ENCODE results near the gene AGMO.

The AGMO gene

GRCh38 chr7:15430911-15431310, 130.9 kb downstream of the AGMO start:
- Histone ChIP-seq H4K20me1 (ENCODE audit: insufficient read depth, low read length) (no peaks in the 10 kb centered on the region), H3K9me3 (ENCODE audit: insufficient read depth, low read length) (no peaks in the 10 kb centered on the region), H3K4me2 (ENCODE audit: low read length) (peak overlapping the region; percentile 59), H3K36me3 (replicated peaks; ENCODE audit: low read depth, low read length) (no peaks in the 10 kb centered on the region), H3K27me3 (ENCODE audit: low read depth, low read length) (no peaks in the 10 kb centered on the region), H3K4me3 (ENCODE audit: low read length) (no peak overlapping the region), H2AFZ (ENCODE audit: low read depth, low read length) (no peak overlapping the region), H3K79me2 (ENCODE audit: low read length) (no peaks in the 10 kb centered on the region), H3K9ac (ENCODE audit: low read length) (no peak overlapping the region), H3K27ac (ENCODE audit: low read length) (peak overlapping the region; percentile 48; the same call in 1 of the 2 replicates), H3K4me1 (ENCODE audit: low read length) (peaks cover 41% of the 10 kb centered on the region)
- TF ChIP-seq EZH2phosphoT487 (IDR thresholded peaks at IDR 0.05; ENCODE audit: low read depth) (no peak), CTCF (IDR thresholded peaks at IDR 0.05; ENCODE audit: low read depth, low read length) (no peak)

GRCh38 chr7:15430191-15430590, 131.6 kb downstream of the AGMO start:
- no peaks in the 10 kb centered on the region for H3K9me3 ChIP-seq (ENCODE audit: insufficient read depth, low read length)
- H3K4me2 ChIP-seq (ENCODE audit: low read length), result peak overlapping the region; percentile 59
- peak overlapping the region; percentile 12; the same call in 1 of the 2 replicates for H3K4me3 ChIP-seq (ENCODE audit: low read length)
- H3K27ac ChIP-seq (ENCODE audit: low read length), result peak overlapping the region; percentile 48; the same call in 1 of the 2 replicates
- no peaks in the 10 kb centered on the region for H3K36me3 ChIP-seq (replicated peaks; ENCODE audit: low read depth, low read length)
- H2AFZ ChIP-seq (ENCODE audit: low read depth, low read length), result no peak overlapping the region
- H3K79me2 ChIP-seq (ENCODE audit: low read length), result no peaks in the 10 kb centered on the region
- no peaks in the 10 kb centered on the region for H4K20me1 ChIP-seq (ENCODE audit: insufficient read depth, low read length)
- H3K4me1 ChIP-seq (ENCODE audit: low read length), result peaks cover 41% of the 10 kb centered on the region
- no peak overlapping the region for H3K9ac ChIP-seq (ENCODE audit: low read length)
- no peaks in the 10 kb centered on the region for H3K27me3 ChIP-seq (ENCODE audit: low read depth, low read length)
- TF ChIP-seq CTCF (IDR thresholded peaks at IDR 0.05; ENCODE audit: low read depth, low read length), result no peak

GRCh38 chr7:15424468-15424867, 137.3 kb downstream of the AGMO start:
- TF ChIP-seq EZH2phosphoT487 (IDR thresholded peaks at IDR 0.05; ENCODE audit: low read depth) (no peak), CTCF (IDR thresholded peaks at IDR 0.05; ENCODE audit: low read depth, low read length) (no peak)
- H3K4me2 ChIP-seq (ENCODE audit: low read length), result no peak overlapping the region
- no peak overlapping the region for H2AFZ ChIP-seq (ENCODE audit: low read depth, low read length)
- H3K9ac ChIP-seq (ENCODE audit: low read length), result no peak overlapping the region
- no peaks in the 10 kb centered on the region for H3K27me3 ChIP-seq (ENCODE audit: low read depth, low read length)
- H4K20me1 ChIP-seq (ENCODE audit: insufficient read depth, low read length), result no peaks in the 10 kb centered on the region
- no peak overlapping the region for H3K4me3 ChIP-seq (ENCODE audit: low read length)
- no peaks in the 10 kb centered on the region for H3K9me3 ChIP-seq (ENCODE audit: insufficient read depth, low read length)
- no peaks in the 10 kb centered on the region for H3K36me3 ChIP-seq (replicated peaks; ENCODE audit: low read depth, low read length)
- H3K27ac ChIP-seq (ENCODE audit: low read length), result no peak overlapping the region
- H3K4me1 ChIP-seq (ENCODE audit: low read length), result peaks cover 22% of the 10 kb centered on the region
- H3K79me2 ChIP-seq (ENCODE audit: low read length), result no peaks in the 10 kb centered on the region

- Histone ChIP-seq H3K9ac (ENCODE audit: low read length) (no peak overlapping the region), H4K20me1 (ENCODE audit: insufficient read depth, low read length) (no peaks in the 10 kb centered on the region), H3K4me3 (ENCODE audit: low read length) (no peak overlapping the region), H3K4me2 (ENCODE audit: low read length) (no peak overlapping the region), H3K27me3 (ENCODE audit: low read depth, low read length) (no peaks in the 10 kb centered on the region), H2AFZ (ENCODE audit: low read depth, low read length) (no peak overlapping the region), H3K4me1 (ENCODE audit: low read length) (no peaks in the 10 kb centered on the region), H3K9me3 (ENCODE audit: insufficient read depth, low read length) (no peaks in the 10 kb centered on the region), H3K27ac (ENCODE audit: low read length) (no peak overlapping the region), H3K79me2 (ENCODE audit: low read length) (no peaks in the 10 kb centered on the region), H3K36me3 (replicated peaks; ENCODE audit: low read depth, low read length) (no peaks in the 10 kb centered on the region)
- TF ChIP-seq CTCF (IDR thresholded peaks at IDR 0.05; ENCODE audit: low read depth, low read length), result no peak
- no peak for TF ChIP-seq EZH2phosphoT487 (IDR thresholded peaks at IDR 0.05; ENCODE audit: low read depth)
Observed at GRCh38 chr7:15419596-15419995, 142.2 kb downstream of the AGMO start.

All from OCI-LY3 (cell line).